K562 (cell line): ENCODE data around the gene PRELID1.
A peak's percentile ranks its signal among the peaks of the same experiment; 100 is the strongest.

ENCODE experiments used
- POLR2A ChIP-seq: fragments of 450-650 bp; conservative IDR thresholded peaks from 2 replicates; pipeline ENCODE4 v1.6.1; 2016
- SIN3A ChIP-seq, 2 experiments: fragments of 150-350 bp in 1 of 2; IDR thresholded peaks; 2 replicates each; pipeline ENCODE4 v1.6.1; 2011 to 2016; ENCODE audit warnings: borderline replicate concordance in 2 of 2, low read depth in 2 of 2, low read length in 2 of 2, mild to moderate bottlenecking in 2 of 2, moderate library complexity in 2 of 2; ENCODE audit not compliant: control insufficient read depth in 1 of 2
- TCF7 ChIP-seq: sonication (generic); IDR thresholded peaks from 2 replicates; pipeline ENCODE4 v1.6.1; 2016; ENCODE audit warnings: antibody characterized with exemption, borderline replicate concordance
- TF ChIP-seq, protein P1 (sequence below), 3 experiments: IDR thresholded peaks in 2 of 3; conservative IDR thresholded peaks in 1 of 3; 2 replicates each; pipeline ENCODE4 v1.5.1; 2011 to 2012; ENCODE audit warnings: low read length in 3 of 3, mild to moderate bottlenecking in 3 of 3, control low read depth in 2 of 3, improper control_type of control experiment in 1 of 3, inconsistent platforms in 1 of 3, low read depth in 1 of 3, mixed read lengths in 1 of 3, moderate library complexity in 1 of 3; ENCODE audit not compliant: insufficient read depth in 2 of 3

DNA sequence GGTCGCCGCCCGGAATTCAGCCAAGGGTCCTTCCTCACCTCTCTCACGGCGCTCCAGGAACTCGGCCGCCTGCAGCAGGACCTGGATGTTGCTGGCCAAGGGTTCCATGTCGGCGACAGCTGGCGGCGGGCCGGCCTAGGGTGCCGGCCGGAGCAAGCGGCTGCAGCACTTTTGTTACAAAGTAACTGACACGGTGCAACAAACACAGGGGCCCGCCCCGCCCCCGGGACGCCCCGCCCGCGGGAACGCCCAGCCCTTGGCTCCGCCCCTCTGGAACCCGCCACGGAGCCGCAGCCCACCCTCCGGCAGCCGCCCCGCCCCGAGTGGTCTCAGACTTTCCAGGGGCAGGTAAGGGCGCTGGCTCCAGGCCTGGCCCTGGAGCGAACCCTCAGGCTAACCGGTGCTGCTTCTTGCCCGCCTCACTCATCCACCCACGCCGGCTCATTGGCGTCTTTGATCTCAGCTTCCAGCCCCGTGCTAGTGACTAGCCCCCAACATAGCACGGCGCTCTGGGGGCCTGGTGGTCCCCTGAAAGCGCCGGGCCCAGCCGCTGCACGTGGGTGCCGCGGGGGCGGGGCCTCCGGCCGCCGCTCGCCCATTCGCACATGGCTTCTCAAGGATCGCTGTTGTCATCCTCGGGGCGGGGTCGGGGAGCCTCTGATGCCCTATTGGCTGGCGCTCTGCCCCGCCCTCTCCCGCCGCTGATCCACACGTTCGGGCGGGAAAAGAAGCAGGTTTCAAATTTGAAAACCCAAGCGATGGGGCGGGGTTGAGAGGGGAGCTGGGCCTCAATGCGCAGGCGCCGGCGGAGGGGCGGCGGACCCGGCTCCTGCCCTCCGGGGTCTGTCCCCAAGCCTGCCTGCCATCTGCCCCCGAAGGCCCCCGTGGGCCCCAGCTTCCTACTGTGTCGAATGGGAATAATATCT lies 8.4 kb downstream of the PRELID1 start, which contains the start of gene MXD3:
- peak; percentile 94 to 95 for TF ChIP-seq SIN3A (IDR thresholded peaks at IDR 0.05; ENCODE audit: borderline replicate concordance in 2 of 2, control insufficient read depth in 1 of 2, low read depth in 2 of 2, low read length in 2 of 2)
- TF ChIP-seq, protein P1, sequence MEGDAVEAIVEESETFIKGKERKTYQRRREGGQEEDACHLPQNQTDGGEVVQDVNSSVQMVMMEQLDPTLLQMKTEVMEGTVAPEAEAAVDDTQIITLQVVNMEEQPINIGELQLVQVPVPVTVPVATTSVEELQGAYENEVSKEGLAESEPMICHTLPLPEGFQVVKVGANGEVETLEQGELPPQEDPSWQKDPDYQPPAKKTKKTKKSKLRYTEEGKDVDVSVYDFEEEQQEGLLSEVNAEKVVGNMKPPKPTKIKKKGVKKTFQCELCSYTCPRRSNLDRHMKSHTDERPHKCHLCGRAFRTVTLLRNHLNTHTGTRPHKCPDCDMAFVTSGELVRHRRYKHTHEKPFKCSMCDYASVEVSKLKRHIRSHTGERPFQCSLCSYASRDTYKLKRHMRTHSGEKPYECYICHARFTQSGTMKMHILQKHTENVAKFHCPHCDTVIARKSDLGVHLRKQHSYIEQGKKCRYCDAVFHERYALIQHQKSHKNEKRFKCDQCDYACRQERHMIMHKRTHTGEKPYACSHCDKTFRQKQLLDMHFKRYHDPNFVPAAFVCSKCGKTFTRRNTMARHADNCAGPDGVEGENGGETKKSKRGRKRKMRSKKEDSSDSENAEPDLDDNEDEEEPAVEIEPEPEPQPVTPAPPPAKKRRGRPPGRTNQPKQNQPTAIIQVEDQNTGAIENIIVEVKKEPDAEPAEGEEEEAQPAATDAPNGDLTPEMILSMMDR (IDR thresholded peaks at IDR 0.05 in 2 of 3, conservative IDR thresholded peaks at IDR 0.05 in 1 of 3; ENCODE audit: insufficient read depth in 2 of 3, low read depth in 1 of 3, low read length in 3 of 3), result no peak
- TF ChIP-seq POLR2A, result peak; percentile 81
- TF ChIP-seq TCF7, result no peak; the same call in 1 of the 2 replicates
